ENCODE data around the gene CCDC85B.

The CCDC85B gene

DNA sequence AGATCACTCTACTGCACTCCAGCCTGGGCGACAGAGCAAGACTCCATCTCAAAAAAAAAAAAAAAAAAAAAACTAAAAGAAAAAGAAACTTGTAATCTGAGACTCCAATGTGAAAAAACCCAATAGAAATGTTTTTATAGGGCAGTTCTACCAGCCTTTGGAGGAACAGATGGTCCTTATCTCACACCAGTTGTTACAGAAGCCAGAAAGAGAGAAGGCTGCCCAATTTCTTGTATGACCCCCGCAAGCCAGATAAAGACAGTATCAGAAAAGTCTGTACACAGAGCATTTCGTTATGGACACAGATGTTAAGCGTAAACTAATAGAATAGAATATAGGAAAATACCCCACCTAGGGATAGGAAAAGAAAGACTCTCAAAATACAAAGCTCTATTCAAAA is 43.5 kb downstream of the CCDC85B start:
- TF ChIP-seq, protein P1, sequence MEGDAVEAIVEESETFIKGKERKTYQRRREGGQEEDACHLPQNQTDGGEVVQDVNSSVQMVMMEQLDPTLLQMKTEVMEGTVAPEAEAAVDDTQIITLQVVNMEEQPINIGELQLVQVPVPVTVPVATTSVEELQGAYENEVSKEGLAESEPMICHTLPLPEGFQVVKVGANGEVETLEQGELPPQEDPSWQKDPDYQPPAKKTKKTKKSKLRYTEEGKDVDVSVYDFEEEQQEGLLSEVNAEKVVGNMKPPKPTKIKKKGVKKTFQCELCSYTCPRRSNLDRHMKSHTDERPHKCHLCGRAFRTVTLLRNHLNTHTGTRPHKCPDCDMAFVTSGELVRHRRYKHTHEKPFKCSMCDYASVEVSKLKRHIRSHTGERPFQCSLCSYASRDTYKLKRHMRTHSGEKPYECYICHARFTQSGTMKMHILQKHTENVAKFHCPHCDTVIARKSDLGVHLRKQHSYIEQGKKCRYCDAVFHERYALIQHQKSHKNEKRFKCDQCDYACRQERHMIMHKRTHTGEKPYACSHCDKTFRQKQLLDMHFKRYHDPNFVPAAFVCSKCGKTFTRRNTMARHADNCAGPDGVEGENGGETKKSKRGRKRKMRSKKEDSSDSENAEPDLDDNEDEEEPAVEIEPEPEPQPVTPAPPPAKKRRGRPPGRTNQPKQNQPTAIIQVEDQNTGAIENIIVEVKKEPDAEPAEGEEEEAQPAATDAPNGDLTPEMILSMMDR (IDR thresholded peaks at IDR 0.05; ENCODE audit: insufficient read depth, missing control alignments): no peak
- DNase-seq (ENCODE audit: insufficient read length, low spot score) (no peak), FAIRE-seq (no peak)

DNA sequence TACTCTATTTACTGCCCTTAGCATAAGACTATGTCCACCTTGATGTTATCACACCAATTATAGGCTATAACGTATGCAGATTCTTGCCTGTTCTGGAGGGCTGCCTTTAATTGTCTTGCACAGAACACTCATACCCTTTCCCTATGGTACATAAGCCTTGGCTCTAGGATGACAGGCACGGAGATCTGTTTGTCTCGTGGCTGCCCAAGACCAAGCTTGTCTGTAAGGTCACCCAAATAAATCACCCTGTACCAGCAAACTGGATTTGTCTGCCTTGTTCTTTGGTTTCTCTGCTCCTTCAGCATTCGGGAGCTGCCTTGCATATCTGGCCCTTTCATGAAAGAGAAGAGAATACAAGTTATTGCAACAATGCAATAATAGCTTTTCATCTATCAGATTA is 47.3 kb downstream of the CCDC85B start:
- DNase-seq (ENCODE audit: insufficient read length, low spot score): no peak
- TF ChIP-seq, protein P1 (IDR thresholded peaks at IDR 0.05; ENCODE audit: insufficient read depth, missing control alignments): no peak
- no peak for FAIRE-seq

Data from D721Med (cell line).